MM.1S (cell line): ENCODE data around the gene MGAT4B.

ENCODE experiments used
- DNase-seq: peaks from one replicate; pipeline ENCODE4 v3.0.0-alpha.2; 2015
- H2AFZ ChIP-seq: fragments of 300-600 bp; sonication (generic); 2 replicates; pipeline ENCODE4 v1.6.0; 2016; ENCODE audit warnings: antibody characterized with exemption, low read length
- H3F3A ChIP-seq: fragments of 300-600 bp; sonication (generic); 2 replicates; pipeline ENCODE4 v1.6.1; 2016; ENCODE audit warnings: mild to moderate bottlenecking, antibody characterized with exemption, low read length, moderate library complexity, mixed read lengths; ENCODE audit not compliant: insufficient read depth
- H3K27ac ChIP-seq: fragments of 300-600 bp; sonication (generic); 2 replicates; pipeline ENCODE4 v1.5.1; 2016; ENCODE audit warnings: mild to moderate bottlenecking, low read length
- H3K27me3 ChIP-seq: fragments of 300-600 bp; sonication (generic); replicated peaks from 2 replicates; pipeline ENCODE4 v1.6.0; 2016; ENCODE audit warnings: low read length; ENCODE audit not compliant: insufficient read depth
- H3K36me3 ChIP-seq: fragments of 300-600 bp; sonication (generic); replicated peaks from 2 replicates; pipeline ENCODE4 v1.6.1; 2016; ENCODE audit warnings: mild to moderate bottlenecking, low read length, mixed read lengths; ENCODE audit not compliant: insufficient read depth
- H3K4me1 ChIP-seq: fragments of 300-600 bp; sonication (generic); 2 replicates; pipeline ENCODE4 v1.6.1; 2016; ENCODE audit warnings: low read length, mixed read lengths
- H3K4me2 ChIP-seq: fragments of 300-600 bp; sonication (generic); 2 replicates; pipeline ENCODE4 v1.6.0; 2016; ENCODE audit warnings: low read depth, low read length
- H3K4me3 ChIP-seq: fragments of 300-600 bp; sonication (generic); 2 replicates; pipeline ENCODE4 v1.5.1; 2016; ENCODE audit warnings: low read length, mixed read lengths
- H3K79me2 ChIP-seq: fragments of 300-600 bp; sonication (generic); 2 replicates; pipeline ENCODE4 v1.6.1; 2016; ENCODE audit warnings: mixed run types, low read length, mixed read lengths
- H3K9ac ChIP-seq: fragments of 300-600 bp; sonication (generic); 2 replicates; pipeline ENCODE4 v1.6.1; 2016; ENCODE audit warnings: low read length, mixed read lengths
- H3K9me2 ChIP-seq: fragments of 300-600 bp; sonication (generic); replicated peaks from 2 replicates; pipeline ENCODE4 v1.6.1; 2016; ENCODE audit warnings: mild to moderate bottlenecking, low read length, mixed read lengths; ENCODE audit not compliant: insufficient read depth
- H3K9me3 ChIP-seq: fragments of 300-600 bp; sonication (generic); replicated peaks from 2 replicates; pipeline ENCODE4 v1.6.1; 2016; ENCODE audit warnings: mild to moderate bottlenecking, low read length, mixed read lengths; ENCODE audit not compliant: insufficient read depth
- H4K20me1 ChIP-seq: fragments of 300-600 bp; sonication (generic); 2 replicates; pipeline ENCODE4 v1.6.1; 2016; ENCODE audit warnings: mild to moderate bottlenecking, low read length, moderate library complexity, mixed read lengths; ENCODE audit not compliant: insufficient read depth
- CTCF ChIP-seq: fragments of 300-600 bp; sonication (generic); IDR thresholded peaks from 2 replicates; pipeline ENCODE4 v1.5.1; 2016; ENCODE audit warnings: antibody characterized with exemption, low read length, mixed read lengths
- EZH2 ChIP-seq: fragments of 300-600 bp; sonication (generic); optimal IDR thresholded peaks from 2 replicates; pipeline ENCODE3; 2017; ENCODE audit warnings: low read depth, mild to moderate bottlenecking, antibody characterized with exemption, low read length, mixed read lengths
- EZH2phosphoT487 ChIP-seq: fragments of 300-600 bp; sonication (generic); IDR thresholded peaks from 2 replicates; pipeline ENCODE4 v1.6.1; 2018; ENCODE audit warnings: antibody characterized with exemption, low read length

MGAT4B gene

DNA sequence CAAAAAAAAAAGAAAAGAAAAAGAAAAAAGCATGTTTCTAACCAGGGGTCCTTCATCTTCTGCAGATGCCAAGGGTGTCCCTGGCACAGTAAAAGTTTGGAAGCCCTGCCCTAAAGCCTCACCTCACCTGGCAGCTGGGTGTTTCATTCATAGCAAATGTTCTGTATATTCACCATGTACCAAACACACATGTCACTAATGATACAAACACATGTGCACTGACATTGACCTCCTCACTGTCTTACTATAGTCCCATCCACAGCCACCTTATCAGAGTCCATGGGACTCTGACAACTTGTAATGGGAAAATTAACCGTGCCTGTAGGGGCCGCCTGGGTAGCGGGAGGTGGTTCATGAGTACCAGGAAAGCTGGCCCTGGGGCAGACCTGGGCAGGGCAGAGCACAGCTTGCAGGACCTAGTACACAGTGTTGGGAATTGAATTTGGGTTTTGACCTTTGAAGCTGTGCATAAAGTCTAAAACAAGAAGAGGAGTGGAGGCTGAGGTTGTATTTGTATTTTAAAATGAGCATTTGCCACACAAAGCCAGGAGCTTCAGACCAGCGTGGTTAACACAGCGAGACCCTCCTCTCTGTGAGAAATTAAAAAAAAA, 6.4 kb upstream of the MGAT4B start:
- Histone ChIP-seq H3K27ac (no peak overlapping the region), H3K4me2 (no peak overlapping the region), H3K36me3 (no peaks in the 10 kb centered on the region), H3K27me3 (no peaks in the 10 kb centered on the region), H3K9me3 (no peaks in the 10 kb centered on the region), H3K79me2 (peaks cover 3% of the 10 kb centered on the region), H3K9me2 (no peaks in the 10 kb centered on the region), H4K20me1 (no peaks in the 10 kb centered on the region), H3F3A (no peaks in the 10 kb centered on the region), H2AFZ (no peak overlapping the region), H3K4me3 (no peak overlapping the region), H3K9ac (no peak overlapping the region), H3K4me1 (peaks cover under 1% of the 10 kb centered on the region)
- DNase-seq, result no peak
- no peak for TF ChIP-seq CTCF
- no peak for TF ChIP-seq EZH2
- TF ChIP-seq EZH2phosphoT487, result no peak

DNA sequence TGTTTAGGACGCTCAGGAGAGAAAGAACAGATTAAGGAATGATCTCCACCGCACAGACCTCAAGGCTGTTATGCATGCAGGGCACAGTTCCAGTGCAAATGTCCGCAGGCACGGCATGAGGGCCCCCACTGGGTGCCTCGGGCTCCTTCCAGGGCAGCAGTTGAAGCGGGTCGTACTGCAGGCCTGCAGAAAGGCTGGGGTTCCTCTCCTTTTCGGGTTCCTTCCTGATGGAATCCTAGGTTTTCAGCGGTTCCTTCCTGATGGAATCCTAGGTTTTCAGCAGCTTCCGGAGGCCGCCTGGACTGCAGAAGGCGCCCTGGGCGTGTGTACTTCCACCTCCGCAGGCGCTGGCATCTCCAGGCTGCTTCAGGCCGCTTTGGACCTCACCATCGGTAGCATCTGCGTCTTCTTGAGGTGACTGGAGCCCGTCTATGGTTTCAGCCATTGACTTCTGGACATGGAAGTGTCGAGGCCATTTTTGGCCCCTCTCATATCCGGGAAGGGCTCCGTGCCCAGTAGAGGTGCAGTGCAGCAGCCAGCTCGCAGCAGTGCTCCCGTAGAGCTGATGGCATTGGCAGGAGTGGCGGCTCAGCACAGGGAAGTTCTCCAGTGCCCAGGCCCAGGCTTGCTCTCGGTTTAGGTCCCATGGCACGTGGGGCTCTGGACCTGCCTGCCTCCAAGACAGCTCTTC, 5.6 kb upstream of the MGAT4B start:
- Histone ChIP-seq H3K9me3 (no peaks in the 10 kb centered on the region), H2AFZ (no peak overlapping the region), H3K27ac (no peak overlapping the region), H4K20me1 (no peaks in the 10 kb centered on the region), H3K4me1 (no peaks in the 10 kb centered on the region), H3F3A (0 out of 2 replicates have a peak, but pooled peaks cover under 1% of the 10 kb centered on the region), H3K36me3 (no peaks in the 10 kb centered on the region), H3K9ac (no peak overlapping the region), H3K79me2 (peaks cover 9% of the 10 kb centered on the region), H3K4me3 (no peak overlapping the region), H3K4me2 (no peak overlapping the region), H3K27me3 (no peaks in the 10 kb centered on the region), H3K9me2 (no peaks in the 10 kb centered on the region)
- DNase-seq, result no peak
- TF ChIP-seq CTCF (no peak), EZH2 (no peak), EZH2phosphoT487 (no peak)

DNA sequence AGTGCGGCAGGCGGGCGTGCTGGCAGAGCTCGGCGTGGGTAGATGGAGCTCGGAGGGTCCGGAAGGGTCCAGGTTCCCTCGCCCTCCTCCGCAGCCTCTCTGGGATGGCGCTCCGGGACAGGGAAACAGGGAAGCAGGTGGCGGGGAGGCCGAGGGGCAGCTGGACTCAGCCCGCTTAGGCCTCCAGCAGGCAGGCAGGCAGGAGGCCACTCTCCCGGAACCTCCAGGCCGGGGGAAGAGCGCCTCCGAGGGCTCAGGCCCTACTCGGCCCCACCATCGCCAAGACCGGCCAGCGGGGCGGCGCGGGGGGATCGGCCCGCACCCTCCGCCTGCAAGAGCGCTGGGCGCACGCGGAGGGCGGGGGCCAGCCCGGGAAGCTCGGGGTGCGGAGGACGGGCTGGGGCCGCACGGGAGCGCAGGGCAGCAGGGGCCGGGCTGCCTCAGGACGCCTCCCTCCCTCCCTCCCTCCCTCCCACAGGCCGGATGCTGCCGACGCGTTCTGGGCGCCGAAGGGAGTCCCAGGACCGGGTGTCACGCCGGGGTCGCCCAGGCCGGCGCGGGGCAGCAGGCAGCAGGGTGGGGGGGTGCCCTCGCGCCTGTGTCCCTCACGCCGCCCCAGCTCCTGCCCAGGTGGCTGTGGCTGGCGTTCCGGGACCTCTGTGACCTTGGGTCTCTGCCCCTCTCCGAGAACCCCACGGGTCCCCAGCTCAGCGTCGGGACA, 977 bp downstream of the MGAT4B start:
- no peaks in the 10 kb centered on the region for H4K20me1 ChIP-seq
- peak overlapping the region; percentile 91 for H3K4me3 ChIP-seq
- H3K4me2 ChIP-seq, result peak overlapping the region; percentile 90
- H3K4me1 ChIP-seq, result peaks cover 11% of the 10 kb centered on the region; the same call in 1 of the 2 replicates
- no peaks in the 10 kb centered on the region for H3K9me2 ChIP-seq
- 0 out of 2 replicates have a peak, but pooled peaks cover 4% of the 10 kb centered on the region for H3F3A ChIP-seq
- no peaks in the 10 kb centered on the region for H3K9me3 ChIP-seq
- DNase-seq, result peak; percentile 65
- H2AFZ ChIP-seq, result no peak overlapping the region
- H3K27me3 ChIP-seq, result no peaks in the 10 kb centered on the region
- peaks cover 63% of the 10 kb centered on the region for H3K79me2 ChIP-seq
- no peaks in the 10 kb centered on the region for H3K36me3 ChIP-seq
- H3K9ac ChIP-seq, result peak overlapping the region; percentile 87
- no peak for TF ChIP-seq EZH2phosphoT487
- TF ChIP-seq CTCF, result no peak
- no peak for TF ChIP-seq EZH2
- H3K27ac ChIP-seq, result peak overlapping the region; percentile 78; the same call in 1 of the 2 replicates
